Activated naive CD4-positive, alpha-beta T cell (primary cell): ENCODE results near the gene SETBP1.
"Not testable (repeated sequence)": the region's sequence is repeated elsewhere in the genome, so short reads cannot be mapped to it uniquely, and the experiment has no call there.

Experiments
- DNase-seq, 4 experiments: peaks; one replicate each; lab custom pipeline; 2025; lab: John Stamatoyannopoulos, UW

The SETBP1 gene

GRCh38 chr18:44704135-44704789, 23.6 kb downstream of the SETBP1 start:
- no peak for DNase-seq

GRCh38 chr18:44705075-44705675, 24.5 kb downstream of the SETBP1 start:
- no peak for DNase-seq

- DNase-seq: no peak
Observed at GRCh38 chr18:44708451-44709083, 27.9 kb downstream of the SETBP1 start.

- DNase-seq: no peak
Observed at GRCh38 chr18:44709307-44710126, 28.8 kb downstream of the SETBP1 start.

GRCh38 chr18:44710931-44711330, 30.2 kb downstream of the SETBP1 start:
- no peak for DNase-seq

GRCh38 chr18:44712025-44712424, 31.3 kb downstream of the SETBP1 start:
- DNase-seq: no peak

- no peak for DNase-seq
Observed at GRCh38 chr18:44713435-44713834, 32.7 kb downstream of the SETBP1 start.

GRCh38 chr18:44714376-44714775, 33.7 kb downstream of the SETBP1 start:
- no peak for DNase-seq

- DNase-seq: no peak
Observed at GRCh38 chr18:44715245-44715644, 34.6 kb downstream of the SETBP1 start.

GRCh38 chr18:44715842-44716241, 35.2 kb downstream of the SETBP1 start:
- no peak for DNase-seq

GRCh38 chr18:44716697-44717163, 36.0 kb downstream of the SETBP1 start:
- DNase-seq: no peak

GRCh38 chr18:44719519-44720060, 38.9 kb downstream of the SETBP1 start:
- DNase-seq: no peak

- not testable (repeated sequence) for DNase-seq
Observed at GRCh38 chr18:44721748-44722147, 41.1 kb downstream of the SETBP1 start.

GRCh38 chr18:44723411-44723810, 42.7 kb downstream of the SETBP1 start:
- DNase-seq: no peak

- no peak for DNase-seq
Observed at GRCh38 chr18:44724105-44724778, 43.6 kb downstream of the SETBP1 start.

GRCh38 chr18:44725300-44726058, 44.8 kb downstream of the SETBP1 start:
- peak in 2 of 4 experiments; percentile 14 to 25 for DNase-seq

- DNase-seq: no peak
Observed at GRCh38 chr18:44726059-44726421, 45.4 kb downstream of the SETBP1 start.

- DNase-seq: no peak
Observed at GRCh38 chr18:44727291-44727690, 46.6 kb downstream of the SETBP1 start.

- DNase-seq: no peak
Observed at GRCh38 chr18:44729631-44730101, 49.0 kb downstream of the SETBP1 start.

GRCh38 chr18:44730803-44731529, 50.3 kb downstream of the SETBP1 start:
- DNase-seq: no peak
